Sigmoid colon (tissue), 7 donors: ENCODE measurements around the gene RPS6KL1. TPM values are rescaled to one million over a fixed set of nuclear protein-coding genes. Genes with fewer than 3 reads are reported as not detected.

ENCODE experiments used
- DNase-seq: peaks from one replicate; pipeline ENCODE4 v3.0.0-alpha.2; 2019
- H3K27ac ChIP-seq, 4 donors: fragments of 200-600 bp; sonication (generic); one replicate each; pipeline ENCODE4 v1.5.1; 2016 to 2019; ENCODE audit warnings: mild to moderate bottlenecking in 1 of 4
- H3K27me3 ChIP-seq, 3 donors: fragments of 200-600 bp; sonication (generic); one replicate each; pipeline ENCODE4 v1.5.1; 2019; ENCODE audit warnings: mild to moderate bottlenecking in 1 of 3
- H3K36me3 ChIP-seq, 4 donors: fragments of 200-600 bp; sonication (generic); one replicate each; pipeline ENCODE4 v1.5.1; 2016 to 2019
- H3K4me1 ChIP-seq, 4 donors: fragments of 200-600 bp; sonication (generic); one replicate each; pipeline ENCODE4 v1.5.1; 2017 to 2019
- H3K4me3 ChIP-seq, 4 donors: fragments of 200-600 bp; sonication (generic); one replicate each; pipeline ENCODE4 v1.5.1; 2017 to 2019; ENCODE audit warnings: mild to moderate bottlenecking in 2 of 4, moderate library complexity in 1 of 4
- H3K9me3 ChIP-seq, 4 donors: fragments of 200-600 bp in 3 of 4; sonication (generic) in 3 of 4; one replicate each; pipeline versions ENCODE4 v1.5.1 to v1.6.1; 2013 to 2019
- CTCF ChIP-seq, 4 experiments: fragments of 450-650 bp in 3 of 4; fragments of 200-600 bp in 1 of 4; IDR thresholded peaks; one replicate each; pipeline ENCODE4 v1.5.1; 2016 to 2019; ENCODE audit warnings: antibody characterized with exemption in 4 of 4, mild to moderate bottlenecking in 3 of 4, moderate library complexity in 2 of 4
- EP300 ChIP-seq, 4 donors: sonication (generic); formaldehyde crosslinking; IDR thresholded peaks; one replicate each; pipeline ENCODE4 v1.6.1; 2017; ENCODE audit warnings: antibody characterized with exemption in 4 of 4
- POLR2A ChIP-seq, 2 donors: fragments of 450-650 bp; IDR thresholded peaks; one replicate each; pipeline ENCODE4 v1.6.1; 2016; ENCODE audit warnings: antibody characterized with exemption in 2 of 2, mild to moderate bottlenecking in 2 of 2, moderate library complexity in 2 of 2
- POLR2AphosphoS5 ChIP-seq, 4 donors: sonication (generic); formaldehyde crosslinking; IDR thresholded peaks; one replicate each; pipeline ENCODE4 v1.6.1; 2017; ENCODE audit warnings: antibody characterized with exemption in 4 of 4
- WGBS, 2 donors: extraction: QIAGEN DNeasy Blood & Tissue Kit; methylation state at CpG; one replicate each; pipeline ENCODE4 v1.1.7; 2013; 5-methylcytosine and 5-hydroxymethylcytosine counted together
- intact Hi-C: fragments of 100-400 bp; cut with DNase I; formaldehyde crosslinking; loops from one replicate; pipeline ENCODE4 v1.15.1; 2023
- polyA plus RNA-seq, 3 donors: library from polyadenylated mRNA; stranded (reverse); fragments of 200-250 nt; gene quantifications; one replicate each; pipeline ENCODE4 v1.2.3, GENCODE V29; 2013
- total RNA-seq, 4 donors: library from RNA; depleted of rRNA; stranded (reverse); fragments of >200 nt; gene quantifications; one replicate each; pipeline ENCODE4 v1.1.0, GENCODE V29; 2016
- donor health status: healthy with polysubstance abuse.
- donor health status: Bipolar disorder and iron deficiency.
- donor health status: healthy.

The RPS6KL1 gene
- total and polyA plus RNA-seq, 7 donors: 1.8 to 11.1 (median 4.6) TPM

- no peaks in the 10 kb centered on the region for H3K27me3 ChIP-seq
- WGBS, 2 donors: 56 to 61% methylated on average over 7 of the region's 7 CpGs
- H3K4me1 ChIP-seq: peaks cover 0 to 19% (median 5%) of the 10 kb centered on the region in 4 donors
- no peaks in the 10 kb centered on the region for H3K9me3 ChIP-seq
- peak overlapping the region in 1 of 4 donors; percentile 8 for H3K27ac ChIP-seq
- H3K36me3 ChIP-seq: peaks cover 0 to 9% (median 0%) of the 10 kb centered on the region in 4 donors
- TF ChIP-seq CTCF (IDR thresholded peaks at IDR 0.05) (no peak), POLR2A (IDR thresholded peaks at IDR 0.05) (no peak), EP300 (IDR thresholded peaks at IDR 0.05) (no peak), POLR2AphosphoS5 (IDR thresholded peaks at IDR 0.05) (no peak)
- no peak overlapping the region for H3K4me3 ChIP-seq
- intact Hi-C loops: no loop called here
- DNase-seq: no peak
Measured at GRCh38 chr14:74915826-74916225, 7.2 kb downstream of the RPS6KL1 start.

- no peak for DNase-seq
- Histone ChIP-seq H3K4me1 (peaks cover 0 to 19% (median 5%) of the 10 kb centered on the region in 4 donors), H3K9me3 (no peaks in the 10 kb centered on the region), H3K4me3 (no peak overlapping the region), H3K36me3 (peaks cover 0 to 9% (median 0%) of the 10 kb centered on the region in 4 donors), H3K27me3 (no peaks in the 10 kb centered on the region), H3K27ac (no peak overlapping the region)
- intact Hi-C loops: no loop called here
- WGBS, 2 donors: 91 to 92% methylated on average over 4 of the region's 4 CpGs
- TF ChIP-seq POLR2AphosphoS5 (IDR thresholded peaks at IDR 0.05) (no peak), CTCF (IDR thresholded peaks at IDR 0.05) (no peak), EP300 (IDR thresholded peaks at IDR 0.05) (no peak), POLR2A (IDR thresholded peaks at IDR 0.05) (no peak)
Measured at GRCh38 chr14:74915426-74915825, 7.6 kb downstream of the RPS6KL1 start.

DNA sequence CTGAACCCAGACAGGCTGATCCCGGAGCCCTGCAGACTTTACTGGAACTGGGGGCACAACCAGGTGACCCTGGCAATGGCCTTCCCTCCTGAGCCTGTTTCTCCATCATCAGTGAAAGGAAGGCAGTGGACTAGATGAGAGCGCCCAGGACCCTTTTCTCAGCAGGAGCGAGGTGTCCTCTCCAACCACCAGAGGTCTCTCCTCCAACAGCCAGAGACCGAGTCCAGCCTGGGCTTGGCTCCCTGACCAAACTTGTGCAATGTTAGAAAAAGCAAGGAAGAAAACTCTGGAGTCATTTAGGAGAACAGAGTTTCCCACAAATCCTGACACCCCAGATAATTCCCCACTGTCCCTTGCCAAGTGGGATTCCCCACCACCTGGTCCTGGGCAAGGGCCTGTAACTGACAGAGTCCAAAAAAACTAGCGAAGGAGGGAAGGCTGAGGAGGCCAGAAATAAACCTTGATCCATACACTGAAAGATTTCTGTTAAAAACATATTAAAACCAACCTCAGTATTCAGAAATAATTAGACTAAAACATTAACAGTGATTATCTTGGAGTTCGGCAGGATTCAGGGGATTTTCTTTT is 9.0 kb downstream of the RPS6KL1 start:
- Histone ChIP-seq H3K36me3 (peaks cover 0 to 3% (median 0%) of the 10 kb centered on the region in 4 donors), H3K27ac (peak overlapping the region; percentile 33 to 60 (median 44)), H3K4me3 (no peak overlapping the region), H3K4me1 (peaks cover 0 to 19% (median 5%) of the 10 kb centered on the region in 4 donors), H3K9me3 (no peaks in the 10 kb centered on the region), H3K27me3 (no peaks in the 10 kb centered on the region)
- TF ChIP-seq POLR2AphosphoS5 (IDR thresholded peaks at IDR 0.05) (peak in 1 of 4 donors; percentile 10), CTCF (IDR thresholded peaks at IDR 0.05) (peak in 3 of 4 experiments; percentile 44 to 51 (median 46)), EP300 (IDR thresholded peaks at IDR 0.05) (no peak), POLR2A (IDR thresholded peaks at IDR 0.05) (no peak)
- 54 to 62% methylated on average over 6 of the region's 6 CpGs for WGBS, 2 donors
- peak; percentile 90 for DNase-seq
- intact Hi-C loops: no loop called here

DNA sequence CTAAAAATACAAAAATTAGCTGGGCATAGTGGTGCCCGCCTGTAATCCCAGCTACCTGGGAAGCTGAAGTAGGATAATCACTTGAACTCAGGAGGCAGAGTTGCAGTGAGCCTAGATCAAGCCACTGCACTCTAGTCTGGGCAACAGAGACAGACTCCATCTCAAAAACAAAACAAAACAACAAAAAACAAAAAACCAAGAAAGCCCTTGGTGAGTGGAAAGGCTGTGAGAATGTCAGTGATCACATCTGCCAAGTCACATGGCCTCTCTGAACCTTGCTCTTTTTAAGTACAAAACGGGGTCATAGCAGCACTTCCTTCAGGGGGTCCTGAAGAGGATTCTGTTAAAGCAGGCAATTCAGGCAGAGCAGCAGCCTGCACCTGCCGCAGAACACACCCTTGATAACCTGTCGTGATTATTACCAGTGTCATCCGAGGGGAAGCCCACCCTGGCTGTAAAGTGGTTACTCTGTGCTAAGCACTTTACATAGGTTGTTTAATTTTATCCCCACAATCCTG is 9.6 kb downstream of the RPS6KL1 start:
- WGBS, 2 donors: 52 to 70% methylated on average over 5 of the region's 5 CpGs
- H3K9me3 ChIP-seq: no peaks in the 10 kb centered on the region
- DNase-seq: no peak
- H3K4me1 ChIP-seq: peaks cover 0 to 19% (median 5%) of the 10 kb centered on the region in 4 donors
- TF ChIP-seq CTCF (IDR thresholded peaks at IDR 0.05) (no peak), POLR2A (IDR thresholded peaks at IDR 0.05) (no peak), POLR2AphosphoS5 (IDR thresholded peaks at IDR 0.05) (no peak), EP300 (IDR thresholded peaks at IDR 0.05) (no peak)
- H3K4me3 ChIP-seq: no peak overlapping the region
- no peaks in the 10 kb centered on the region for H3K27me3 ChIP-seq
- no peaks in the 10 kb centered on the region for H3K36me3 ChIP-seq
- intact Hi-C loops: no loop called here
- peak overlapping the region in 1 of 4 donors; percentile 9 for H3K27ac ChIP-seq
